Caco-2 (cell line): ENCODE data around the gene GPR39. TPM values are rescaled to one million over a fixed set of nuclear protein-coding genes. Genes with fewer than 3 reads are reported as not detected.

Source experiments
- BruUV-seq: library from RNA; stranded (reverse); fragments of 400-500 nt; replicated peaks from 2 replicates; lab custom pipeline; 2021; lab: Mats Ljungman, UMichigan
- CTCF ChIA-PET: fragments of 300-600 bp; sonication (Branson Sonifier 250); formaldehyde crosslinking; loops from one replicate; lab custom pipeline; 2022; ENCODE audit warnings: antibody characterized with exemption; lab: Charles Lee
- POLR2A ChIA-PET: fragments of 300-600 bp; sonication (Branson Sonifier 250); formaldehyde crosslinking; loops from one replicate; lab custom pipeline; 2022; ENCODE audit warnings: antibody characterized with exemption; lab: Charles Lee
- DNase-seq, 2 experiments: peaks; one replicate each; pipeline versions ENCODE4 v3.0.0 to v3.0.0-alpha.2; 2020 to 2022
- H3K27me3 ChIP-seq: replicated peaks from 2 replicates; pipeline ENCODE4 v1.6.0; 2011; ENCODE audit warnings: low read length; ENCODE audit not compliant: control insufficient read depth, insufficient read depth
- H3K36me3 ChIP-seq: 2 replicates; pipeline ENCODE4 v1.5.1; 2011; ENCODE audit warnings: low read length; ENCODE audit not compliant: control insufficient read depth, insufficient read depth
- H3K4me1 ChIP-seq: fragments of 250-450 bp; sonication (Bioruptor Pico); 2 replicates; pipeline ENCODE4 v1.5.1; 2020; ENCODE audit warnings: mild to moderate bottlenecking
- H3K4me3 ChIP-seq: 2 replicates; pipeline ENCODE4 v1.5.1; 2011; ENCODE audit warnings: low read depth, mild to moderate bottlenecking, control low read depth, low read length
- H3K9me3 ChIP-seq: fragments of 250-450 bp; sonication (Bioruptor Pico); 2 replicates; pipeline ENCODE4 v1.5.1; 2020; ENCODE audit warnings: mild to moderate bottlenecking, moderate library complexity
- H3K27ac Mint-ChIP-seq: one replicate; pipeline ENCODE4 v1.8.0; 2022; ENCODE audit warnings: mixed read lengths; ENCODE audit not compliant: unreplicated experiment
- H3K27me3 Mint-ChIP-seq: one replicate; pipeline ENCODE4 v1.8.0; 2022; ENCODE audit warnings: mixed read lengths; ENCODE audit not compliant: insufficient read depth, unreplicated experiment
- H3K36me3 Mint-ChIP-seq: one replicate; pipeline ENCODE4 v1.8.0; 2022; ENCODE audit warnings: mild to moderate bottlenecking, mixed read lengths; ENCODE audit not compliant: insufficient read depth, unreplicated experiment
- H3K4me1 Mint-ChIP-seq: one replicate; pipeline ENCODE4 v1.8.0; 2022; ENCODE audit warnings: low read depth, mixed read lengths; ENCODE audit not compliant: unreplicated experiment
- H3K4me3 Mint-ChIP-seq: one replicate; pipeline ENCODE4 v1.8.0; 2022; ENCODE audit warnings: mild to moderate bottlenecking, moderate library complexity, mixed read lengths; ENCODE audit not compliant: unreplicated experiment
- H3K9me3 Mint-ChIP-seq: one replicate; pipeline ENCODE4 v1.8.0; 2022; ENCODE audit warnings: mixed read lengths; ENCODE audit not compliant: unreplicated experiment
- intact Hi-C: fragments of 100-400 bp; cut with micrococcal nuclease; formaldehyde crosslinking; loops from one replicate; pipeline ENCODE4 v1.10.0; 2022; ENCODE audit not compliant: unreplicated experiment
- total RNA-seq: library from RNA; stranded (reverse); gene quantifications from 2 replicates; pipeline ENCODE4 v1.2.3, GENCODE V29; 2022
- TF ChIP-seq, protein P1 (sequence below), 2 experiments: fragments of 200-600 bp in 1 of 2; IDR thresholded peaks; 1 replicate in 1 of 2; 2 replicates in 1 of 2; pipeline versions ENCODE4 v1.5.1 to v1.8.0; 2011 to 2022; ENCODE audit warnings: antibody characterized with exemption in 1 of 2, control low read depth in 1 of 2, inconsistent platforms in 1 of 2, low read depth in 1 of 2, low read length in 1 of 2, mild to moderate bottlenecking in 1 of 2, moderate library complexity in 1 of 2; ENCODE audit not compliant: insufficient read depth in 1 of 2, severe bottlenecking in 1 of 2, unreplicated experiment in 1 of 2

The GPR39 gene
- total RNA-seq, 1 experiment from 2014 or later = 26.8 TPM

DNA sequence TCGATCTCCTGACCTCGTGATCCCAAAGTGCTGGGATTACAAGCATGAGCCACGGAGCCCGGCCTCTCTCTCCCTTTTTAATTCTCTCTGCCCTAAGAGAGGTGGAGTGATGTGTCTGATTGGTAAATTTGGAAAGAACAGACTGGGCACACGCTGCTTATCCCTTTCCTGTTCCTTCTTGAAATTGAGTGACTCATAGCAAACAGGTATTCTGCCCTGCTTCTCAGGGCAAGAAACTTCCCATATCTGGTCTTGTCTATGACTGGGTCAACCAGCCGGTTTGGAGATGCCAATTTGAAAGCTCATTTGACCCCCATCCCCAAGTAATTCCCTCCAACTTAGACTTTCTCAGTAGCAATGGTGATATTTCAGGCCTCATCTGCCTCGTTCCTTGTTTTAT, 238.4 kb downstream of the GPR39 start:
- no peaks in the 10 kb centered on the region for H3K27me3 ChIP-seq
- Mint-ChIP-seq H3K27me3 (no peaks in the 10 kb centered on the region), H3K9me3 (no peaks in the 10 kb centered on the region), H3K4me3 (no peak overlapping the region), H3K4me1 (no peaks in the 10 kb centered on the region), H3K36me3 (peaks cover 27% of the 10 kb centered on the region), H3K27ac (no peak overlapping the region)
- POLR2A ChIA-PET = no interaction called here
- TF ChIP-seq, protein P1, sequence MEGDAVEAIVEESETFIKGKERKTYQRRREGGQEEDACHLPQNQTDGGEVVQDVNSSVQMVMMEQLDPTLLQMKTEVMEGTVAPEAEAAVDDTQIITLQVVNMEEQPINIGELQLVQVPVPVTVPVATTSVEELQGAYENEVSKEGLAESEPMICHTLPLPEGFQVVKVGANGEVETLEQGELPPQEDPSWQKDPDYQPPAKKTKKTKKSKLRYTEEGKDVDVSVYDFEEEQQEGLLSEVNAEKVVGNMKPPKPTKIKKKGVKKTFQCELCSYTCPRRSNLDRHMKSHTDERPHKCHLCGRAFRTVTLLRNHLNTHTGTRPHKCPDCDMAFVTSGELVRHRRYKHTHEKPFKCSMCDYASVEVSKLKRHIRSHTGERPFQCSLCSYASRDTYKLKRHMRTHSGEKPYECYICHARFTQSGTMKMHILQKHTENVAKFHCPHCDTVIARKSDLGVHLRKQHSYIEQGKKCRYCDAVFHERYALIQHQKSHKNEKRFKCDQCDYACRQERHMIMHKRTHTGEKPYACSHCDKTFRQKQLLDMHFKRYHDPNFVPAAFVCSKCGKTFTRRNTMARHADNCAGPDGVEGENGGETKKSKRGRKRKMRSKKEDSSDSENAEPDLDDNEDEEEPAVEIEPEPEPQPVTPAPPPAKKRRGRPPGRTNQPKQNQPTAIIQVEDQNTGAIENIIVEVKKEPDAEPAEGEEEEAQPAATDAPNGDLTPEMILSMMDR (IDR thresholded peaks at IDR 0.05; ENCODE audit: insufficient read depth in 1 of 2, low read depth in 1 of 2, low read length in 1 of 2, severe bottlenecking in 1 of 2, unreplicated experiment in 1 of 2) = no peak
- H3K36me3 ChIP-seq = no peaks in the 10 kb centered on the region
- H3K4me3 ChIP-seq = no peak overlapping the region
- DNase-seq = no peak
- BruUV-seq = no TSS peak
- intact Hi-C loops = no loop called here
- H3K9me3 ChIP-seq = no peaks in the 10 kb centered on the region
- CTCF ChIA-PET = no interaction called here
- H3K4me1 ChIP-seq = no peaks in the 10 kb centered on the region

DNA sequence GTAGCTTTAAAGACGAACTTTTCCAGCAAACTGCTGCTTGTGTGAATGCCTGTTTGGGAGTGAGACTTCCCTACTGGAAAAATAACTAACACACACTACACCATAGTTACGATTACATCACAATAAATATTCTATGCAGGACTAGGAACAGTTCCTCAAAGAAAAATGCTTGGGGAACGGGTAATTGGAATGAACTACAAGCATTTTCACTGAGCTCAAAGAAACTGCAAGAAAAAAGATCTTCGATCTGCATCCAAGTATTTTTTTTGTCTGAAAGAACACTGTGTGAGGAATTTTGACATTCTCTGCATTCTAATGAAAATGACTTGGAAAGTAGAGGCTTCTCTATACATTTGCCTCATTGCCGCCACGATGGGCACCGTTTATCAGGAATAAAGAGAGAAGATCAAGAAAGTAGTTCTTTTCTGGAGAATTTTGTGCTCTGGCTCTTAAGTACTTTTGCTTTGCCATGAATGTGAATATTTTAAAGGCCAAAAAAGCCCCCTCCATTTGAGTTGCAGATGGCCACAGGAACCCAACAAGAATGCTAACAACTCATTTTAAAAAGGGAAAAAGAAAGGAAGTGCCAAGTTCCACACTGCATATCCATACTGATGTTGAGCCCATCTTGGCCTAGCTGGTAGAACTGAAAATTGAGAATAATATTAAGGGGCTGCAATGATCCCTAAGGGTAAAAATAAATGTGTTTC, 239.8 kb downstream of the GPR39 start:
- Mint-ChIP-seq H3K27ac (no peak overlapping the region), H3K4me3 (no peak overlapping the region), H3K36me3 (peaks cover 18% of the 10 kb centered on the region), H3K9me3 (no peaks in the 10 kb centered on the region), H3K27me3 (no peaks in the 10 kb centered on the region), H3K4me1 (no peaks in the 10 kb centered on the region)
- ChIA-PET POLR2A (no interaction called here), CTCF (no interaction called here)
- no peaks in the 10 kb centered on the region for H3K9me3 ChIP-seq
- BruUV-seq = no TSS peak
- no peak for DNase-seq
- no peaks in the 10 kb centered on the region for H3K4me1 ChIP-seq
- H3K4me3 ChIP-seq = no peak overlapping the region
- TF ChIP-seq, protein P1 (IDR thresholded peaks at IDR 0.05; ENCODE audit: insufficient read depth in 1 of 2, low read depth in 1 of 2, low read length in 1 of 2, severe bottlenecking in 1 of 2, unreplicated experiment in 1 of 2) = no peak
- H3K27me3 ChIP-seq = no peaks in the 10 kb centered on the region
- intact Hi-C loops = no loop called here
- no peaks in the 10 kb centered on the region for H3K36me3 ChIP-seq

DNA sequence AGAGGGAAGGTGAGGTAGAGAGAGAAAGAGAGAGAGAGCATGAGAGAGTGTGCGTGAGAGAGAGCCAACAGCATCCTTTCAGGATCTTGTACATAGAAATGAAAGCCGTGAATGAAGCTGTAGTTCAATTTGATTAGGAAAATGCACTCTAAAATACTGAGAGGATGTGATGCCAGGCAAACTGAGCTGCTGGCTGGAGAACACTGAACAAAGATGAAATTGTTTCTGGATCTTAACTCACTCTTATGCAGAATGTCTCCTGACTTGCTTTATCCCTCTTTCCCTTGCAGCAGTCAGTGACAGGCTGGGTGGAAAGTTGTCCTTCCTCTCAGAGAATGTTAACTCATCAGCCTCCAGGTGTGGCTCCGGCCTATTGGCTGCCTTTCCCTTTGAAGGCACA, 242.7 kb downstream of the GPR39 start:
- TF ChIP-seq, protein P1 (IDR thresholded peaks at IDR 0.05; ENCODE audit: insufficient read depth in 1 of 2, low read depth in 1 of 2, low read length in 1 of 2, severe bottlenecking in 1 of 2, unreplicated experiment in 1 of 2) = no peak
- DNase-seq = no peak
- Histone ChIP-seq H3K4me3 (no peak overlapping the region), H3K4me1 (no peaks in the 10 kb centered on the region), H3K27me3 (no peaks in the 10 kb centered on the region), H3K9me3 (no peaks in the 10 kb centered on the region), H3K36me3 (no peaks in the 10 kb centered on the region)
- intact Hi-C loops = no loop called here
- BruUV-seq = no TSS peak
- ChIA-PET CTCF (no interaction called here), POLR2A (no interaction called here)
- no peaks in the 10 kb centered on the region for H3K27me3 Mint-ChIP-seq
- no peaks in the 10 kb centered on the region for H3K9me3 Mint-ChIP-seq
- no peaks in the 10 kb centered on the region for H3K4me1 Mint-ChIP-seq
- no peak overlapping the region for H3K27ac Mint-ChIP-seq
- peaks cover 14% of the 10 kb centered on the region for H3K36me3 Mint-ChIP-seq
- no peak overlapping the region for H3K4me3 Mint-ChIP-seq
